ENCODE data around the gene REV3L. TPM values are rescaled to one million over a fixed set of nuclear protein-coding genes. Genes with fewer than 3 reads are reported as not detected.

The REV3L gene
- total RNA-seq, 1 donor from 2014 or later = 22.2 TPM

DNA sequence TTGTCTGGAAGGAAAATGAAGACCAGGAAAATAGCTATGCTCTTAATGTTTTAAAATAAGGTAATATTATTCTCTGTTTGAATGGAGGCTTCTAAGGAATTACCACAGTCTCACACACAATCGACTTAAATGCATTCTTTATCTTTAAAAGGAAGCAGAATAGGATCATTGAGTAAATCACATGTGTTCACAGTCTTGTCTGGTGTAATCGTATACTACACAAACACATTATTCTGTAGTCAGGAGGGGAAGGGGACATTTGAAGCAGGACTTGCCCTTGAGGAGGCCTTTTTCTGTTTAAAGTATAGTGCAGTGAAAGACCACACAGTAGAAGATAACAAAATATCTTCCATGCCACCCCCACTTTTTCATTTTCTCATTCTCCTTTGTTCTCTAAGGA is 20.6 kb upstream of the REV3L start:
- Mint-ChIP-seq H3K27me3 (ENCODE audit: low read depth) (no peaks in the 10 kb centered on the region), H3K4me1 (peaks cover 19% of the 10 kb centered on the region), H3K9me3 (no peaks in the 10 kb centered on the region), H3K36me3 (ENCODE audit: low read depth) (peaks cover 12% of the 10 kb centered on the region), H3K27ac (ENCODE audit: unreplicated experiment) (peak overlapping the region; percentile 29), H3K4me3 (peak overlapping the region; percentile 28)
- TF ChIP-seq, protein P1, sequence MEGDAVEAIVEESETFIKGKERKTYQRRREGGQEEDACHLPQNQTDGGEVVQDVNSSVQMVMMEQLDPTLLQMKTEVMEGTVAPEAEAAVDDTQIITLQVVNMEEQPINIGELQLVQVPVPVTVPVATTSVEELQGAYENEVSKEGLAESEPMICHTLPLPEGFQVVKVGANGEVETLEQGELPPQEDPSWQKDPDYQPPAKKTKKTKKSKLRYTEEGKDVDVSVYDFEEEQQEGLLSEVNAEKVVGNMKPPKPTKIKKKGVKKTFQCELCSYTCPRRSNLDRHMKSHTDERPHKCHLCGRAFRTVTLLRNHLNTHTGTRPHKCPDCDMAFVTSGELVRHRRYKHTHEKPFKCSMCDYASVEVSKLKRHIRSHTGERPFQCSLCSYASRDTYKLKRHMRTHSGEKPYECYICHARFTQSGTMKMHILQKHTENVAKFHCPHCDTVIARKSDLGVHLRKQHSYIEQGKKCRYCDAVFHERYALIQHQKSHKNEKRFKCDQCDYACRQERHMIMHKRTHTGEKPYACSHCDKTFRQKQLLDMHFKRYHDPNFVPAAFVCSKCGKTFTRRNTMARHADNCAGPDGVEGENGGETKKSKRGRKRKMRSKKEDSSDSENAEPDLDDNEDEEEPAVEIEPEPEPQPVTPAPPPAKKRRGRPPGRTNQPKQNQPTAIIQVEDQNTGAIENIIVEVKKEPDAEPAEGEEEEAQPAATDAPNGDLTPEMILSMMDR (conservative IDR thresholded peaks at IDR 0.05) = no peak
- no peak for DNase-seq (ENCODE audit: low read depth, low spot score)

DNA sequence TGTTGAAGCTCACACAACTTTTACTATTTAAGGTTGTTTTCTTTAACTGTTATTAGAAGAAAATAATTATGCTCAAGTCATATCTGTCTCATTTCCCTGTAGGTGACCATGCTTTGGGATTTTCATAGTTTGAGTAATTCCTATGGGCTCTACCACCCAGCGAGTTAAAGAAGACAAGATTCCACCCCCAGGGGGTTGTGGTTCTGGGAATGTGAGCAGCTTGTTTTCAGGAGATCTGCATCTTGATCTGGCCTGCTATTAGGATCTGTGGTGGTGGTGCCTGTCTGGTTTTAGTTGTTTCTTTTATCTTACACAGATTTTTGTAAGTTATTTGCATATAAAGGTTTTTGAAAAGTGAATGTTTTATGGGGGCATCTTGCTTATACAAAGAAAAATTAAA is 20.2 kb upstream of the REV3L start:
- no peaks in the 10 kb centered on the region for H3K27me3 Mint-ChIP-seq (ENCODE audit: low read depth)
- no peaks in the 10 kb centered on the region for H3K9me3 Mint-ChIP-seq
- peak overlapping the region; percentile 15 for H3K27ac Mint-ChIP-seq (ENCODE audit: unreplicated experiment)
- H3K4me3 Mint-ChIP-seq = peak overlapping the region; percentile 29
- peaks cover 12% of the 10 kb centered on the region for H3K36me3 Mint-ChIP-seq (ENCODE audit: low read depth)
- DNase-seq (ENCODE audit: low read depth, low spot score) = no peak
- H3K4me1 Mint-ChIP-seq = peaks cover 19% of the 10 kb centered on the region
- TF ChIP-seq, protein P1 (conservative IDR thresholded peaks at IDR 0.05) = no peak

DNA sequence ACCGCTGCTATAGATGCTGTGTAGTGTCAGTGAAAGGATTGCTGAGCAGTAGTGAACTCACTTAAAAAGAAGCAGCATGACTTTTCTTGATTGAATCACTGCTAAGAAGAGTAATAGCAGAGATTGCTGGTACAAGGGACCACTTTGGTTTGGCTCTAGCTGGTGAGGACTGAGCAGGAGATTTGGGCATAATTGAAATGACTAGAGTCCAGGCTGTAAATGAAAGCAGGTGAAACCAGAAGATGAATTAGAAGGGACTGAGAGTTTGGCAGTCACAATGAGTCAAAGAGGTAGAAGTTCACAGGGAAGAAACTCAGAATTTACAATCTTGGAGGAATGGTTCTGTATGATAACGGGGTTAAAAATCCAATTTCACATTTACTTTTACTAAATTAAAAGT is 19.1 kb upstream of the REV3L start:
- Mint-ChIP-seq H3K4me1 (peaks cover 19% of the 10 kb centered on the region), H3K27me3 (ENCODE audit: low read depth) (no peaks in the 10 kb centered on the region), H3K4me3 (no peak overlapping the region), H3K27ac (ENCODE audit: unreplicated experiment) (no peak overlapping the region), H3K9me3 (no peaks in the 10 kb centered on the region), H3K36me3 (ENCODE audit: low read depth) (peaks cover 12% of the 10 kb centered on the region)
- no peak for DNase-seq (ENCODE audit: low read depth, low spot score)
- TF ChIP-seq, protein P1 (conservative IDR thresholded peaks at IDR 0.05) = no peak

DNA sequence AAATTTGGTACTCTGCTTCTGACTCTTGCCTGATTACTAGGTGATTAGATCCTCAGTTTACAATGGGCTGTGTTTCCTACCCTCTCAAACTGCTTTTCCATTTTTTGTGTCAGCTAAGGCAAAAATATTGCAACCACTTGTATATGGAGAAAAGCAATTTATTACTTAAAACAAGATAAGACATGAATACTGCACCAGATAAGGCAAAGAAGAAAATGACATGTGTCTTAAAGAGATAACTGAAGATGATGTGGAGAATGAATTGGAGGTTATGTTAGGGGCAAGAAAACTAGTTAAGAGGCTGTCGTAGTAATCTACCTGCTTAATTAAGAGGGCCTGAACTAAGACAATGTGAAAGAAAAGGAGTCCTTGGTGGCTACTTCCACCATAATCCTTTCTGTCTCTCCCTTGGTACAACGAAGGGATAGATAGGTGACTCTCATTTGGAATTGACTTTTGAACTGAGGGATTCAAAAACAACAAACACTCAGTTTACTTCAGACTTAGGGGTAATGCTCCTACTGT is 16.3 kb upstream of the REV3L start:
- Mint-ChIP-seq H3K36me3 (ENCODE audit: low read depth) (no peaks in the 10 kb centered on the region), H3K9me3 (no peaks in the 10 kb centered on the region), H3K4me1 (peaks cover 29% of the 10 kb centered on the region), H3K27me3 (ENCODE audit: low read depth) (no peaks in the 10 kb centered on the region), H3K27ac (ENCODE audit: unreplicated experiment) (no peak overlapping the region), H3K4me3 (no peak overlapping the region)
- DNase-seq (ENCODE audit: low read depth, low spot score) = no peak
- TF ChIP-seq, protein P1 (conservative IDR thresholded peaks at IDR 0.05) = no peak

DNA sequence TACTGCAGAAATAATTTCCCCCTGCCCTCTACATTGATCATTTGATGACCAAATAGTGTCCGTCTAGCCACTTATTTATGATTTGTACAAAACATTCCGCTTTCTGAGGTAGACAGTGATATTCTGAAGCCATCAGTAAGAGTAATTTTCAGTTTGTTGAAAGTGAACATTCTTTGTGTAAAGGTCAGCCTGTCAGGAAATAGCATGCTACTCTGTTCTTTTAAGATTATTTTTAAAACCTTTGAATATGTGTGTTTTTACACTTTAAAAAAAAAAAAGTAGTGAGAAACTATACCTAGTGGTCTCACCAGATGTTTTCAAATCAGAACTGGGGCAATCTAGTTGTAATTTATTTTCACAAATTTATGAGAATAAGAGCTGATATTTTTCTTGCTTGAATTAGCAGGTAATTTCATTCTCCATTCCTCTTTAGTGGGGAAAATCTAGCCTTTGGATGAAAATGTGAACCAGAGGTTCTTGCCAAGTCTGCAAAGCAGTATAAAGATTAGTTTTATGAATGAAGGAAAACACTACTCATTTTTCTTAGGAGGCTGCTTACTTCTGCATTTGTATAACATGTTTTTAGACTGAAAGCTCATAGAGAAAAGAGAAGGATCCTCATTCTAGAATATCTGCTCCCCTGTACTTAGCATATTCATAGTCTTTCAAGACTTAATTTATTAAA is 12.1 kb upstream of the REV3L start:
- H3K36me3 Mint-ChIP-seq (ENCODE audit: low read depth) = no peaks in the 10 kb centered on the region
- DNase-seq (ENCODE audit: low read depth, low spot score) = no peak
- TF ChIP-seq, protein P1 (conservative IDR thresholded peaks at IDR 0.05) = no peak
- no peak overlapping the region for H3K4me3 Mint-ChIP-seq
- peaks cover 16% of the 10 kb centered on the region for H3K4me1 Mint-ChIP-seq
- no peaks in the 10 kb centered on the region for H3K27me3 Mint-ChIP-seq (ENCODE audit: low read depth)
- H3K9me3 Mint-ChIP-seq = no peaks in the 10 kb centered on the region
- H3K27ac Mint-ChIP-seq (ENCODE audit: unreplicated experiment) = no peak overlapping the region
